ENCODE data around the gene HSPA1B.
"Not testable (repeated sequence)": the region's sequence is repeated elsewhere in the genome, so short reads cannot be mapped to it uniquely, and the experiment has no call there.

Gene HSPA1B

DNA sequence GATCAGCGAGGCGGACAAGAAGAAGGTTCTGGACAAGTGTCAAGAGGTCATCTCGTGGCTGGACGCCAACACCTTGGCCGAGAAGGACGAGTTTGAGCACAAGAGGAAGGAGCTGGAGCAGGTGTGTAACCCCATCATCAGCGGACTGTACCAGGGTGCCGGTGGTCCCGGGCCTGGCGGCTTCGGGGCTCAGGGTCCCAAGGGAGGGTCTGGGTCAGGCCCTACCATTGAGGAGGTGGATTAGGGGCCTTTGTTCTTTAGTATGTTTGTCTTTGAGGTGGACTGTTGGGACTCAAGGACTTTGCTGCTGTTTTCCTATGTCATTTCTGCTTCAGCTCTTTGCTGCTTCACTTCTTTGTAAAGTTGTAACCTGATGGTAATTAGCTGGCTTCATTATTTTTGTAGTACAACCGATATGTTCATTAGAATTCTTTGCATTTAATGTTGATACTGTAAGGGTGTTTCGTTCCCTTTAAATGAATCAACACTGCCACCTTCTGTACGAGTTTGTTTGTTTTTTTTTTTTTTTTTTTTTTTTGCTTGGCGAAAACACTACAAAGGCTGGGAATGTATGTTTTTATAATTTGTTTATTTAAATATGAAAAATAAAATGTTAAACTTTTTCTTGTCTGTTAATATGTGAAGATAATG, 2.2 kb downstream of the HSPA1B start:
- DNase-seq = peak; percentile 28

DNA sequence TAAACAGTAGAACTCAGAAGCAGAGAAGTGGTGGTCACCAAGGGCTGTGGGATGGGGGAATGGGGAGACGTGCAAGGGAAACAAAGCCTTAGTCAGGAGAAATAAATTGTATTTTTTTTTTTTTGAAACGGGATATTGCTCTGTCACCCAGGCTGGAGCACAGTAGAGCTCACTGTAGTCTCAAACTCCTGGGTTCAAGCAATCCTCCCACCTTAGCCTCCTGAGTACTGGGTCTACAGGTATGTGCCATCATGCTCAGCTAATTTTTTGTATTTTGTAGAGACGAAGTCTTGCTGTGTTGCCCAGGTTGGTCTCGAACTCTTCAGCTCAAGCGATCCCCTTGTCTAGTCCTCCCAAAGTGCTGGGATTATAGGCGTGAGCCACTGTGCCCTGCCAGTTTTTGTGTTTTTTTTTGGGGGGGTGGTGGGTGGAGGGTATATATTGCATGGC, 3.4 kb downstream of the HSPA1B start:
- DNase-seq = no peak

- no peak for DNase-seq
Observed at GRCh38 chr6:31831350-31832215, 4.0 kb downstream of the HSPA1B start.

GRCh38 chr6:31834367-31835250, 7.1 kb downstream of the HSPA1B start:
- DNase-seq = peak; percentile 66

DNA sequence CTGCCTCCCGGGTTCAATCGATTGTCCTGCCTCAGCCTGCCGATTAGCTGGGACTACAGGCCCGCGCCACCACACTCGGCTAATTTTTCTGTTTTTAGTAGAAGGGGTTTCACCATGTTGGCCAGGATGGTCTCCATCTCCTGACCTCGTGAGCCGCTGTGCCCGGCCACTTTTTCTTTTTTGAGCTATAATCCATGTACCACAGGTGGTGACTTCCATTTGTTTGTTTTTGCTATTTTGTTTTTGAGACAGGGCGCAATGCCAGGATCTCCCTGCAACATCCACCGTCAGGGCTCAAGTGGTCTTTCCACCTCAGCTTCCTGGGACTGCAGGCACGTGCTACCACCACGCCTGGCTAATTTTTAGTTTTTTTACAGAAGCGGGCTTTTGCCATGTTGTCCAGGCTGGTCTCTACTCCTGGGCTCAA, 8.5 kb downstream of the HSPA1B start:
- no peak for DNase-seq

- no peak for DNase-seq
Observed at GRCh38 chr6:31836474-31837368, 9.2 kb downstream of the HSPA1B start.

DNA sequence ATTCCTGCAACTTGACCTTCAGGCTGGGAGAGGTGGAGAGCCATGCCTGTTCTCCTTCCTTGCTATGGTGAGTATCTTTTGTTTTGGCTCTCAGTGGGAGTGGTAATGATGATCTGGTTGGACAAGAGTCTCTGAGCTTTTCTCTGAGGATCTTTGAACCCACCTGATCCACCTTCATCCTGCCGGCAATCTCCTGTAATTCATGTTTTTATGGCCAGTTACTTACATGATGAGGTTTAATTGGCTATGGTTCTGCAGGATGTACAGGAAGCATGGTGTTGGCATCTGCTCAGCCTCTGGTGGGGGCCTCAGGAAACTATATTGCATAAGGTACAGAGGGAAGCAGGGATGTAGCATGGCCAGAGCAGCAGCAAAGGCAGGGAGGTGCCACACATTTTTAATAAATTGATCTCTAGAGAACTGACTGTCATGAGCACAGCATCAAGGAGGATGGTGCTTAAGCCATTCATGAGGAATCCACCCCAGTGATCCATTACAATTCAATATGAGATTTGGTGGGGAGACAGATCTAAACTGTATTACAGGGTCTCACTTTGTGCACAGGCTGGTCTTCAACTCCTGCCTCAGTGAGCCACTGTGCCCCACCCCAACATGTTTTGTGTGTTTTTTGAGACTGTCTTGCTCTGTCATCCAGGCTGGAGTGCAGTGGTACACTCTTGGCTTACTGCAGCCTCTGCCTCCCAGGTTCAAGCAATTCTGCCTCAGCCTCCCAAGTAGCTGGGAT, 10.0 kb downstream of the HSPA1B start:
- DNase-seq = no peak

DNA sequence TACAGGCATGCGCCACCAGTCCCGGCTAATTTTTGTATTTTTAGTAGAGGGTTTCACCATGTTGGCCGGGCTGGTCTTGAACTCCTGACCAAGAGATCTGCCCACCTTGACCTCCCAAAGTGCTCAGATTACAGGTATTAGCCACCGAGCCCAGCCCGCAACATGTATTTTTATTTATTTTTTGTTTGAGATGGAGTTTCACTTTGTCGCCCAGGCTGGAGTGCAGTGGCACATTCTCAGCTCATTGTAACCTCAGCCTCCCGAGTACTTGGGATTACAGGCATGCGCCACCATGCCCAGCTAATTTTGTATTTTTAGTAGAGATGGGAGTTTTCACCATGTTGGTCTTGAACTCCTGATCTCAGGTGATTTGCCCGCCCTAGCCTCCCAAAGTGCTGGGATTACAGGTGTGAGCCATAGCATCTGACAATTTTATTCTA, 10.6 kb downstream of the HSPA1B start:
- DNase-seq = not testable (repeated sequence)

DNA sequence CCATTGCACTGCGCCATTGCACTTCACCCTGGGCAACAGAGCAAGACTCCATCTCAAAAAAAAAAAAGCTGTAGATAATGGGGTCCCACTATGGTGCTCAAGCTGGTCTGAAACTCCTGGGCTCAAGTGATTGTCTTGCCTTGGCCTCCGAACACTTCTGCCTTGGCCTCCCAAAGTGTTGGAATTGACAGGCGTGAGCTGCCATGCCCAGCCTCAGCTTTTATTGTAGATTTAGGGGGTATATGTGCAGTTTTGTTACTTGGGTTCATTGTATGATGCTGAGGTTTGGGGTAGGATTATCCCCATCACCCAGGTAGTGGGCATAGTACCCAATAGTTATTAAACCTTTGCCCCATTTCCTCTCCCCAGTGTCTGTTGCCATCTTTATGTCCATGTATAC, 11.4 kb downstream of the HSPA1B start:
- no peak for DNase-seq

- DNase-seq = not testable (repeated sequence)
Observed at GRCh38 chr6:31839779-31840126, 12.2 kb downstream of the HSPA1B start.

- no peak for DNase-seq
Observed at GRCh38 chr6:31842053-31842452, 14.5 kb downstream of the HSPA1B start.

- no peak for DNase-seq
Observed at GRCh38 chr6:31844507-31844906, 17.0 kb downstream of the HSPA1B start.

- DNase-seq = no peak
Observed at GRCh38 chr6:31847276-31847978, 19.9 kb downstream of the HSPA1B start.

GRCh38 chr6:31850765-31851484, 23.4 kb downstream of the HSPA1B start:
- DNase-seq = no peak

DNA sequence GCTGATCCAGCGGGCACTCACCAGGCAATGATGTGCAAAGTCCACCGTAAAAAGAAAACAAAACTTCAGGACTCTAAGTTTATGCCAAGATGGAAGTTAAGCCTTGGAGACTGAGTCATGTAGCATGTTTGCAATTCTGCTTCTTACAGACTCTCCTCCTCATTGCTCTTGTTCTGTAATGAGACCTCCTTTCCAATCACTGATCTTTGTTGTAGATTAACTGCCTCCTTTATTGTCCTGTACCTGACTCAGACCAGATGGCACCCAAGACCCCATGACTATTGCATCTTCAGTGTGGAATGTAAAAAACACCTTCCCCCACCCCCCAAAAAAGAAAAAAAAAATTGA, 23.9 kb downstream of the HSPA1B start:
- DNase-seq = no peak

DNA sequence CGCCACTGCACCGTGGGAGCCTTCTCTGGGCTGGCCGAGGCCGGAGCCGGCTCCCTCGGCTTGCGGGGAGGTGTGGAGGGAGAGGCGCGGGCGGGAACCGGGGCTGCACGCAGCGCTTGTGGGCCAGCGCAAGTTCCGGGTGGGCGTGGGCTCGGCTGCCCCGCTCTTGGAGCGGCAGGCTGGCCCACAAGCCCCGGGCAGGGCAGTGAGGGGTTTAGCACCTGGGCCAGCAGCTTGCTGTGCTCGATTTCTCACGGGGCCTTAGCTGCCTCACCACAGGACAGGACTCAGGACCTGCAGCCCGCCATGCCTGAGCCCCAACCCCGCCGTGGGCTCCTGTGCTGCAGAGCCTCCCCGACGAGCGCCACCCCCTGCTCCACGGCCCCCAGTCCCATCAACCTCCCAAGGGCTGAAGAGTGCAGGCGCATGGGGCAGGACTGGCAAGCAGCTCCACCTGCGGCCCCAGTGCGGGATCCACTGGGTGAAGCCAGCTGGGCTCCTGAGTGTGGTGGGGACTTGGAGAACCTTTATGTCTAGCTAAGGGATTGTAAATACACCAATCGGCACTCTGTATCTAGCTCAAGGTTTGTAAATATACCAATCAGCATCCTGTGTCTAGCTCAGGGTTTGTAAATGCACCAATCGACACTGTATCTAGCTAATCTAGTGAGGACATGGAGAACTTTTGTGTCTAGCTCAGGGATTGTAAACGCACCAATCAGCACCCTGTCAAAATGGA, 24.6 kb downstream of the HSPA1B start:
- not testable (repeated sequence) for DNase-seq

DNA sequence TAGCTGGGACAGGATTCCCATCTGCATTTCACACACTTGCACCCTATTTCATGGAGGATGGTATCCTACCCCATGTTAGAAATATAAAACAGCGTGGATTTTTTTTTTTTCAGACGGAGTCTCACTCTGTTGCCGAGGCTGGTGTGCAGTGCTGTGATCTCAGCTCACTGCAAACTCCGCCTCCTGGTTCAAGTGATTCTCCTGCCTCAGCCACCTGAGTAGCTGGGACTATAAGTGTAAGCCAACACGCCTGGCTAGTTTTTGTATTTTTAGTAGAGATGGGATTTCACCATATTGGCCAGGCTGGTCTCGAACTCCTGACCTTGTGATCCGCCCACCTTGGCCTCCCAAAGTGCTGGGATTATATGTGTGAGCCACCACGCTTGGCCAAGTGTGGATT, 30.2 kb downstream of the HSPA1B start:
- not testable (repeated sequence) for DNase-seq

DNA sequence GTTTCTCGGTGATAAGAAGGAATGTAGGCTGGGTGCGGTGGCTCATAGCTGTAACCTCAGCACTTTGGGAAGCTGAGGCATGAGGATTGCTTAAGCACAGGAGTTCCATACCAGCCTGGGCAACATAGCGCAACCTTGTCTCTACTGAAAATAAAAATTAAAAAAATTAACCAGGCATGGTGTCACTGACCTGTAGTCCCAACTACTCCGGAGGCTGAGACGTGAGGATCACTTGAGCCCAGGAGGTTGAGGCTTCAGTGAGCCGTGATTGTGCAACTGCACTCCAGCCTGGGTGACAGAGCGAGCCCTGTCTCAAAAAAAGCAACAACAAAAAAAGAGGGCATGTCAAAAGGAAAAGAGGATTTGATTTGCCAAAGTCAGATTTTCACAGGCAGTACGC, 31.2 kb downstream of the HSPA1B start:
- DNase-seq = no peak

DNA sequence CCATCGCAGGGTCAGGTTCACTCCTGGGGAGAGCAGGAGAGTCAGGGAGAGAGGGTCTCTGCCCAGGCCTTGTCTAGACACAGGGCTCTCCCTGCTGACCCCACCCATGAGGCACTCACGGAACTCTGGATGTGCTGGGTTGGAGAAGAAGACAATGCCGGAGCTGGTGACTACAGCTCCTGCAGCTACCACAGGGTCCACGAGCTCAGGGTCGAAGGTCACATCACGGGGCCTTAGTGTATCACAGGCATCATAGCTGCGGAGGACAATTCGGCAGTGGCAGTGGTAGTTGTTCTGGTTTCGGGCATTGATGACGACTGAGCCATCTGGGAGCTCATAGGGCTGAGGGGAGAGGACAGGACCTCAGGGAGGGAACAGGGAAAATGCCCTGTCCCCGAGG, 32.4 kb downstream of the HSPA1B start:
- DNase-seq = no peak

Data from NCI-H1417 treated with DMSO at 0.1 percent for 48 hours (cell line).